ENCODE measurements around the gene COQ8B.

- TF ChIP-seq EZH2 (IDR thresholded peaks at IDR 0.05), result no peak
- TF ChIP-seq, protein P1, sequence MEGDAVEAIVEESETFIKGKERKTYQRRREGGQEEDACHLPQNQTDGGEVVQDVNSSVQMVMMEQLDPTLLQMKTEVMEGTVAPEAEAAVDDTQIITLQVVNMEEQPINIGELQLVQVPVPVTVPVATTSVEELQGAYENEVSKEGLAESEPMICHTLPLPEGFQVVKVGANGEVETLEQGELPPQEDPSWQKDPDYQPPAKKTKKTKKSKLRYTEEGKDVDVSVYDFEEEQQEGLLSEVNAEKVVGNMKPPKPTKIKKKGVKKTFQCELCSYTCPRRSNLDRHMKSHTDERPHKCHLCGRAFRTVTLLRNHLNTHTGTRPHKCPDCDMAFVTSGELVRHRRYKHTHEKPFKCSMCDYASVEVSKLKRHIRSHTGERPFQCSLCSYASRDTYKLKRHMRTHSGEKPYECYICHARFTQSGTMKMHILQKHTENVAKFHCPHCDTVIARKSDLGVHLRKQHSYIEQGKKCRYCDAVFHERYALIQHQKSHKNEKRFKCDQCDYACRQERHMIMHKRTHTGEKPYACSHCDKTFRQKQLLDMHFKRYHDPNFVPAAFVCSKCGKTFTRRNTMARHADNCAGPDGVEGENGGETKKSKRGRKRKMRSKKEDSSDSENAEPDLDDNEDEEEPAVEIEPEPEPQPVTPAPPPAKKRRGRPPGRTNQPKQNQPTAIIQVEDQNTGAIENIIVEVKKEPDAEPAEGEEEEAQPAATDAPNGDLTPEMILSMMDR (IDR thresholded peaks at IDR 0.05), result no peak
Observed at GRCh38 chr19:40658031-40658430, 58.7 kb downstream of the COQ8B start.

Measured in neural progenitor cell (in vitro differentiated cells).